ENCODE results near the gene CLIC6. TPM values are rescaled to one million over a fixed set of nuclear protein-coding genes. Genes with fewer than 3 reads are reported as not detected.

The CLIC6 gene
- total RNA-seq, 2 experiments from 2014 or later: not detected

- Histone ChIP-seq H3K79me2 (ENCODE audit: insufficient read depth, low read depth, low read length) (no peaks in the 10 kb centered on the region), H3K4me1 (ENCODE audit: insufficient read depth, low read length, poor library complexity, severe bottlenecking) (no peaks in the 10 kb centered on the region), H4K20me1 (ENCODE audit: insufficient read depth, low read length) (no peaks in the 10 kb centered on the region), H3K4me2 (ENCODE audit: low read length) (no peak overlapping the region), H3K9me3 (ENCODE audit: low read length) (no peaks in the 10 kb centered on the region), H3K9me2 (ENCODE audit: insufficient read depth, low read length) (no peaks in the 10 kb centered on the region), H3K4me3 (ENCODE audit: low read depth, low read length, poor library complexity, severe bottlenecking) (no peak overlapping the region), H3K36me3 (ENCODE audit: insufficient read depth, low read length) (no peaks in the 10 kb centered on the region), H2AFZ (ENCODE audit: low read length) (no peak overlapping the region), H3K27ac (ENCODE audit: low read depth, low read length, poor library complexity, severe bottlenecking) (no peak overlapping the region)
- POLR2A ChIA-PET: no interaction called here
- no TSS peak for BruUV-seq (replicated peaks)
- TF ChIP-seq EZH2phosphoT487 (IDR thresholded peaks at IDR 0.05; ENCODE audit: borderline replicate concordance, low read depth, low read length): no peak
- no peak for TF ChIP-seq CTCF (conservative IDR thresholded peaks at IDR 0.05; ENCODE audit: low read length)
- CTCF ChIA-PET (ENCODE audit: unreplicated experiment): no interaction called here
- intact Hi-C loops (cut with micrococcal nuclease; ENCODE audit: unreplicated experiment): no loop called here
- no peak for DNase-seq (ENCODE audit: low spot score)
Observed at GRCh38 chr21:34671891-34672290, 3.1 kb downstream of the CLIC6 start.

GRCh38 chr21:34673006-34673405 is 4.2 kb downstream of the CLIC6 start:
- Histone ChIP-seq H3K9me2 (ENCODE audit: insufficient read depth, low read length) (no peaks in the 10 kb centered on the region), H3K79me2 (ENCODE audit: insufficient read depth, low read depth, low read length) (no peaks in the 10 kb centered on the region), H3K27ac (ENCODE audit: low read depth, low read length, poor library complexity, severe bottlenecking) (no peak overlapping the region), H3K9me3 (ENCODE audit: low read length) (no peaks in the 10 kb centered on the region), H3K4me1 (ENCODE audit: insufficient read depth, low read length, poor library complexity, severe bottlenecking) (no peaks in the 10 kb centered on the region), H3K4me2 (ENCODE audit: low read length) (no peak overlapping the region), H4K20me1 (ENCODE audit: insufficient read depth, low read length) (no peaks in the 10 kb centered on the region), H2AFZ (ENCODE audit: low read length) (no peak overlapping the region), H3K4me3 (ENCODE audit: low read depth, low read length, poor library complexity, severe bottlenecking) (no peak overlapping the region), H3K36me3 (ENCODE audit: insufficient read depth, low read length) (no peaks in the 10 kb centered on the region)
- intact Hi-C loops (cut with micrococcal nuclease; ENCODE audit: unreplicated experiment): no loop called here
- CTCF ChIA-PET (ENCODE audit: unreplicated experiment): no interaction called here
- POLR2A ChIA-PET: interaction anchor here (0.7 kb wide), 1 partner anchor 1616 kb away, joined by 3 read pairs; no protein-coding TSS in a partner anchor
- no peak for DNase-seq (ENCODE audit: low spot score)
- no TSS peak for BruUV-seq (replicated peaks)
- no peak for TF ChIP-seq EZH2phosphoT487 (IDR thresholded peaks at IDR 0.05; ENCODE audit: borderline replicate concordance, low read depth, low read length)
- TF ChIP-seq CTCF (conservative IDR thresholded peaks at IDR 0.05; ENCODE audit: low read length): no peak

GRCh38 chr21:34674468-34674867 is 5.7 kb downstream of the CLIC6 start:
- POLR2A ChIA-PET: interaction anchor here (0.7 kb wide), 1 partner anchor 438 kb away, joined by 7 read pairs; no protein-coding TSS in a partner anchor

More at GRCh38 chr21:34674468-34674867, 5.7 kb downstream of the CLIC6 start:
- Histone ChIP-seq H3K4me1 (ENCODE audit: insufficient read depth, low read length, poor library complexity, severe bottlenecking) (no peaks in the 10 kb centered on the region), H3K9me2 (ENCODE audit: insufficient read depth, low read length) (no peaks in the 10 kb centered on the region), H2AFZ (ENCODE audit: low read length) (no peak overlapping the region), H4K20me1 (ENCODE audit: insufficient read depth, low read length) (no peaks in the 10 kb centered on the region), H3K4me2 (ENCODE audit: low read length) (no peak overlapping the region), H3K36me3 (ENCODE audit: insufficient read depth, low read length) (no peaks in the 10 kb centered on the region), H3K4me3 (ENCODE audit: low read depth, low read length, poor library complexity, severe bottlenecking) (no peak overlapping the region), H3K9me3 (ENCODE audit: low read length) (no peaks in the 10 kb centered on the region), H3K27ac (ENCODE audit: low read depth, low read length, poor library complexity, severe bottlenecking) (no peak overlapping the region), H3K79me2 (ENCODE audit: insufficient read depth, low read depth, low read length) (no peaks in the 10 kb centered on the region)
- TF ChIP-seq EZH2phosphoT487 (IDR thresholded peaks at IDR 0.05; ENCODE audit: borderline replicate concordance, low read depth, low read length) (no peak), CTCF (conservative IDR thresholded peaks at IDR 0.05; ENCODE audit: low read length) (no peak)
- intact Hi-C loops (cut with micrococcal nuclease; ENCODE audit: unreplicated experiment): no loop called here
- DNase-seq (ENCODE audit: low spot score): no peak
- BruUV-seq (replicated peaks): no TSS peak
- CTCF ChIA-PET (ENCODE audit: unreplicated experiment): interaction anchor here (0.6 kb wide), 1 partner anchor 86 kb away, joined by 3 read pairs; no protein-coding TSS in a partner anchor

All from OCI-LY7 (cell line).